SK-N-DZ (cell line): ENCODE results near the gene CDC45.

Source experiments
- DNase-seq: peaks from one replicate; pipeline ENCODE4 v3.0.0-alpha.2; 2015; ENCODE audit warnings: low spot score

CDC45 gene

DNA sequence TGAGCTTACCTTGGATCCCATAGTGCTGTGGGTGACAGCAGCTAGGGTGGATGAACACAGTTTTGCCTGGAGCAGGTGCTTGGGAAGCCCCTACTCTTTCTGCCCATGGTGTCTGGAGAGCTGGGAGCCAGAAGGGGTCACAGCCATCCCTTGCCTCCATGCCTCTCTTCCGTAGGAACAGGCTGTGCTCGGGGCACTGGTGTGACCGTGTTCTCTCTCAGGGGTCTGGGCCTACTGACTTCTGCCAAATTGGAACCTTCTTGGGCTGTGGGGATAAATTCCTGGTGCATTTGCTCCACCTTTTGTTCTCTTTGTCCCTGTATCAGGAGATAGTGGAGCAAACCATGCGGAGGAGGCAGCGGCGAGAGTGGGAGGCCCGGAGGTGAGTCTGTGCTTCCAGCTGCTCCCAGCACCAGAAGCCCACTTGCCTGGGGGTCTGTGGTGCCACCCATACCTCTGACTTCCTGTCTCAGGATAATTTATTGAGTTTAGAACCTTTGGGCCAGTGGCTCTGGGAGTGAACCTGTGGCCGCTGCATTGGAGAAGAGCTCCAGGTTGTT lies 14.4 kb downstream of the CDC45 start:
- no peak for DNase-seq

GRCh38 chr22:19494676-19495173 lies 15.0 kb downstream of the CDC45 start:
- DNase-seq, result no peak

DNA sequence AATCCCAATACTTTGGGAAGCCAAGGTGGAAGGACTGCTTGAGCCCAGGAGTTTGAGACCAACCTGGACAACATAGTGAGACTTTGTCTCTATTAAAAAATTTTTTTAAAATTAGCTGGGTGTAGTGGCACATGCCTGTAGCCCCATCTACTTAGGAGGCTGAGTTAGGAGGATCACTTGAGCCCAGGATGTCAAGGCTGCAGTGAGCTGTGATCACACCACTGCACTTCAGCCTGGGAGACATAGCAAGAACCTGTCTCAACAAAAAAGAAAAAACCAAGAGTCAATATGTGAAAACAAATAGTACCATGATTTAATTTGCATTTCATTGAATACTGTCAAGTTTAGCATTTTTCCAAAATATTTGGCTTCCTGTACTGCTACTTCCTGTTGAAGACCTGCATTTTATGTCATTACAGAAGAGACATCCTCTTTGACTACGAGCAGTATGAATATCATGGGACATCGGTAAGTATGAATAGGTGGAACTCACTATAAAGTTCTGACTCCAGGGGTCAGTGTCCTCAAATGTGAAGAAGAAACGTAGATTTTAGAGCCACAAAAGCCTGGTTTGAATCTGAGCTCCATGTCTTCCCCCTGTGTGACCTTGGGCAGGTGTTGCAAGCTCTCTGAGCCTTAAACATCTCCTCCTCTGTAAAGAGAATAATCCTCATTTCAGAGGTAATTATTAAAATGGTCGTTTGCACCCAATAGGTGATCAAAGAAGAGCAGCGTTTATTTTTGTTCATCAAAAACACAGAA lies 16.0 kb downstream of the CDC45 start:
- DNase-seq, result no peak

DNA sequence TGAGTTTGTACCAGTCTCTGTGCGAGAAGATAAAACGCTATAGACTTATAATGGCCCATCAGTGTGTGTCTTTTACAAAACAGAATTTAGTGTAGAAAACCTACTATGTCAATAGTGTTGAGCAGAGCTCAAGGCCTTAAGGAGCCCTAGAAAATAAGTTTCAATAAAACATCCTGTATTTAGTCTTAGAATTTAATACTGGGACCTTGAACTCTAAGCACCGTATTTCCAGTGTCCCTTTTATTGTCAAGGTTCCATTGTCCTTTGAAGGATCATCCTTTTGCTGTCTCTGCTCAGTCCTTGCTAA lies 16.6 kb downstream of the CDC45 start:
- no peak for DNase-seq

DNA sequence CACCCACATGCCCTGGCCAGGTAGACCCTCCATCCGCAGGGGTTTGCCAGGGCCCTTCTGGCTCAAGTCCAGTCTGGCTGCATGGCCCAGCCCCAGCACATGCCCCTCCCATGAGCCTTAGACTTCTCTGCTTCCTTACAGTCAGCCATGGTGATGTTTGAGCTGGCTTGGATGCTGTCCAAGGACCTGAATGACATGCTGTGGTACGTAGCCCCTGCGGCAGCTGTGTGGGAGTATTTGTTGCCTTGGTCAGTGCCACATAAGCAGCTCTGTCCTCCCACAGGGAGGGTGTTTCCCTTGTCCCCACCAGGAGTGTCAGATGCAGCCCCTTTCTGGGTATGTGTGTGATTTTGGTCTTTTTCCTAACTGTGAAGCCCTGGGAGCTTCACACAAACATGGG lies 17.5 kb downstream of the CDC45 start:
- DNase-seq, result no peak

- DNase-seq, result no peak
Measured at GRCh38 chr22:19498154-19498865, 18.6 kb downstream of the CDC45 start.

- no peak for DNase-seq
Measured at GRCh38 chr22:19498866-19499190, 19.1 kb downstream of the CDC45 start.

DNA sequence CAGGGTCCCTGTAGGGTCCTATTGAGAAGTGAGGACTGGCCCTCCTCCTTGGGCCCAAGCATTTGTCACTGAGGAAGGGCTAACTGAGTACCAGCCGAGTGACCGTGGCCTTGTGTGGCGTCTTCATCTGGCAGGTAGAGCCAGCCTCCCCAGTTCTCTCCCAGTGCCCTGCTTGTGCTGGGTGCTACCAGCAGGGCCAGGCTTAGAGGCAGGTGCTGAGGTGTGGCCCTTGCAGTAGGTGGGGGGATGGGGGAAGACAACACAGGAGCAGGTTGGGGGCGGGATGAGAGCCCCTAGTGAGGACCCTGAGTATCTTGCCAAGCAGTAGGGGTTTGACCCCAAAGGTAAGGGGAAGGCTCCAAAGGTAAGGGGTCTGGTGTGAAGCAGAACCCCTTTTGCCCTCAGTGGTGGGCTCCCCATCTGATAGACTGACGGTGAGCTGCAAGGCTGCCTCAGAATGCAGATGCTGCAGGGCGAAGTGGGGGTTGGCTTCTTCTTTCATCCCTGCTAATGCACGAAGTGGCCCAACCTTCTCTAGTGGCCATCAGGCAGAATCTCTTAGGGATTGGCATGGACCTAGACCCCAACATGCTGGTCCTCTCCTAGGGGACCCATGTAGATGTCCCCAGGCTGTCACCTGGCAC lies 19.6 kb downstream of the CDC45 start:
- DNase-seq, result no peak

DNA sequence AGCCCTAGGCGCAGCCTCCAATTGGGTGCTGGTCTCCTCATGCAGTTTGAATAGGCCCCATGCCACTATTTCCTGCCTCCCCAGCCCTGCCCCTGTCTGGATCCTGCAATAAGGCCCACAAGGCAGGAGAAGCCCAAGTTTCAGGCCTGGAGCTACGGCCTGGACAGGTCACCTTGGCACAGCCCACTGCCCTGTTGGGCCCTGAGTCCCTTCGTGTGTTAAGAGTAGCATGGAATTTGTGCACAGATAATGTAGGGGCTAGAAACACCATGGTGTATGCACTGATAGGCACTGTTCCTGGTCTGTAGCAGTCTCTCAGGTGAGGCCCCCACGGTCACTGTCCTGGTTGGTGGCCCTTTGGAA lies 20.1 kb downstream of the CDC45 start:
- no peak for DNase-seq

GRCh38 chr22:19501897-19502447 lies 22.3 kb downstream of the CDC45 start:
- no peak for DNase-seq

DNA sequence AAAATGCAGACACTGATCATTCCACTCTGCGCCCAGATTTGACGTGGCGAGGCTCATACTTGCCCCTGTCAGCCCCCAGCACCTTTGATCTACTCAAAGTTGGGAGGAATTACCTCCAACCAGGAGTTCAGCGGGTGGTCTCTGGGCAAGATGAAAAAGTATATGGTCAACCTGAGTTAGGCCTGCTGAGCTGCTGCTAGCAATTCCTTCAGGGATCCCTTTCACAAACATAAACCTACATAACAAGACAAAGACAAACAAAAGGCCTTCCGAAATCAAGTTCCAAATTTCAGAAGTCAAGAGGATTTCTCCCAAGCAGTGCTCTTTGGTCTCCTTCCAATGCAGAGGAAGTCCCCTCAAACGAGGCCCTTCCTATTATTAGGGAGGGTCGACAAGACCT lies 23.6 kb downstream of the CDC45 start:
- no peak for DNase-seq

DNA sequence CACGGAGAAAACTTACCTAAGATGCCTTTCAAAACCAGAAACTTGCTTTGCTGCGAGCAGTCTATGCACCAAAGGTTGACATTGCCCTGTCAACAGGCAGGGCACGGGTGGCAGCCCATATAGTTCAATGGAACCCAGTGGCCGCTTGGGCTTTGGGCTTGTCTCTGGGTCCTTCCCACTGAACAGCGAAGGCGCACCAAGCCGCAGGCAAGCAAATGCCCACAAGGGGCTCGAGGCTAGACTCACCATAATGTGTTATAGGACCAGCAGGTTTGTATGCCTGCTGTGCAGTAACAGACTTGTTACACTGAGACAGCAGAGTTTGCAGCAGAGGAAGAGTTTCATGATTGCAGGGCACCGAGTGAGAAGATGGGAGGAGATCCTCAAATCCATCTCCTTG lies 24.1 kb downstream of the CDC45 start:
- DNase-seq, result no peak

GRCh38 chr22:19504900-19505734 lies 25.4 kb downstream of the CDC45 start:
- DNase-seq, result no peak

DNA sequence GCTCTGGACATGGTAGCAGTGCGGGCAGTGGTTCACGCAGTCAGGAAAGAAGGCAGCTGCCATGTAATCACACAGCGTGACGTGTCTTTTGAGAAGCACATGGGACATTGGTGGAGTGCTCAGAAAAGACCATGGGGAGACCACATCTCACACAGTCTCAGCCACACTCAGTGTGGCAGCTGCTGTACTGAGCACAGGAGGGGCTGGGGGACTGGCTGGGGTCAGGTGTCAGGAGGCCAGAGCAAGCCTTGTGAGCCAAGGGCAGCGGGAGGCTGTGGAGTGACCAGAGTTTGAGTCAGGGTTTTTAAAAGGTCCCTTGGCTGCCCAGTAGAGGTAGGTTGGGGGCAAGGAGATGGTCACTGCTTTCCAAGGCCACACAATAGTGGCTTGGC lies 26.0 kb downstream of the CDC45 start:
- no peak for DNase-seq

- no peak for DNase-seq
Measured at GRCh38 chr22:19506212-19506611, 26.5 kb downstream of the CDC45 start.

DNA sequence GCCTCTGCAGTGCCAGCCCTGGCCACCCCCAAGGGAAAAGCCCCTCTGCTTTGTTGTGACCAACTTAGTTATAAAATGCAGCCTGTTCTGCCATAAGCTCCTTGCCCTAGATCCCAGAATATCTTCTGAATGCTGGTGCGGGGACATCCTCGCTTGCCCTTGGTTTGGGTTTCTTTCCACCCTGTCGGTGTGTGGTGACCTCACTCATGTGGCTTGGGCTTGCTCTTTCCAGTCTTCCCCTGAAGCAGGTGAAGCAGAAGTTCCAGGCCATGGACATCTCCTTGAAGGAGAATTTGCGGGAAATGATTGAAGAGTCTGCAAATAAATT lies 27.8 kb downstream of the CDC45 start:
- no peak for DNase-seq

GRCh38 chr22:19508024-19508776 lies 28.5 kb downstream of the CDC45 start:
- no peak for DNase-seq

DNA sequence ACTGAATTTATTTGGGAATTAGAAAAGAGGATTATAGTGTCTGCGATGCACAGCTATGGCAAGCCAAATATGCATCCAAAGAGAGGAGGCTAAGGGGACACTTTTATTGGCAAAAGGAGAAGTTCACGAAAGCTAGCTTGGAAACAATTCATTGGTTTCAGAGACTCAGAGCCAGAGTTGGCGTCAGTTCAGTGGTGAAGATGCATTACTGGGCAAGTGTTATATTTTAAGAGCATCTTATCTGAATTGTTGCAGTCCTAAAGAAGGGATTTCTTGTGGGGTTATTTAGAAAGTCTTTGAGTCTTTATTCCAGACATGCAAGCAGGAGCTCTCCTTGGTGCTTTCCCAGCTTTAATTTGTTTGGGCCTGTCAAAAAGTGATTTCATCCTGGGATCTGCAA lies 29.5 kb downstream of the CDC45 start:
- no peak for DNase-seq

DNA sequence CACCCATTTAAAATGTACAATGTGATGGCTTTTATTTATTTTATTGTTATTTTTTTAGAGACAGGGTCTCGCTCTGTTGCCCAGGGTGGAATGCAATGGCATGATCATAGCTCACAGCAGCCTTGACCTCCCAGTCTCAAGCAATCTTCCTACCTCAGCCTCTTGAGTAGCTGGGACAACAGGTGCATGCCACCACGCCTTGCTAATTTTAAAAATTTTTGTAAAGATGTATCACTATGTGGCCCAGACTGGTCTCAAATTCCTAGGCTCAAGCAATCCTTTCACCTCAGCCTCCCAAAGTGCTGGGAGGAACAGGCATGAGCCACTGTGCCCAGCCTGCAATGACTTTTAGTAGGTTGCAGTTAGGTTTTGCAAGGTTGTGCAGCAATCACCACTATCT lies 30.2 kb downstream of the CDC45 start:
- no peak for DNase-seq

GRCh38 chr22:19510919-19511341 lies 31.2 kb downstream of the CDC45 start:
- no peak for DNase-seq

GRCh38 chr22:19513823-19514222 lies 34.1 kb downstream of the CDC45 start:
- DNase-seq, result no peak
